Caki2 (cell line): Measurements from ENCODE around the gene ARHGEF7. TPM values are rescaled to one million over a fixed set of nuclear protein-coding genes. Genes with fewer than 3 reads are reported as not detected.
"Not testable (repeated sequence)": the region's sequence is repeated elsewhere in the genome, so short reads cannot be mapped to it uniquely, and the experiment has no call there.

Experiments used
- DNase-seq: peaks from one replicate; pipeline ENCODE4 v3.0.0-alpha.2; 2015; ENCODE audit warnings: low read depth
- in situ Hi-C: cut with HindIII; loops from 2 replicates; pipeline ENCODE4 v1.10.0; 2016; ENCODE audit warnings: low sequenced_read_pairs, low pct_unique_long_range_greater_than_20kb, mixed read lengths
- total RNA-seq: library from RNA; depleted of rRNA; stranded (reverse); fragments of >200 nt; shearing (Covaris generic); gene quantifications from 2 replicates; pipeline ENCODE4 v1.2.3, GENCODE V29; 2014; ENCODE audit warnings: low replicate concordance

The ARHGEF7 gene
- total RNA-seq, 1 experiment from 2014 or later, result 7.6 TPM

GRCh38 chr13:111179908-111180760 lies 65.0 kb downstream of the ARHGEF7 start:
- in situ Hi-C loops, result no loop called here
- no peak for DNase-seq

- in situ Hi-C loops, result no loop called here
- DNase-seq, result no peak
Observed at GRCh38 chr13:111181977-111182376, 66.9 kb downstream of the ARHGEF7 start.

GRCh38 chr13:111183087-111183645 lies 68.1 kb downstream of the ARHGEF7 start:
- no peak for DNase-seq
- in situ Hi-C loops, result no loop called here

- in situ Hi-C loops, result no loop called here
- DNase-seq, result no peak
Observed at GRCh38 chr13:111183959-111184358, 68.8 kb downstream of the ARHGEF7 start.

- in situ Hi-C loops, result no loop called here
- no peak for DNase-seq
Observed at GRCh38 chr13:111184458-111185401, 69.6 kb downstream of the ARHGEF7 start.

- no peak for DNase-seq
- in situ Hi-C loops, result no loop called here
Observed at GRCh38 chr13:111186305-111186935, 71.3 kb downstream of the ARHGEF7 start.

GRCh38 chr13:111187960-111188541 lies 72.9 kb downstream of the ARHGEF7 start:
- in situ Hi-C loops, result no loop called here
- DNase-seq, result peak; percentile 8

GRCh38 chr13:111189064-111189505 lies 74.0 kb downstream of the ARHGEF7 start:
- in situ Hi-C loops, DNase-seq: not testable (repeated sequence)

GRCh38 chr13:111189516-111189915 lies 74.4 kb downstream of the ARHGEF7 start:
- in situ Hi-C loops, DNase-seq: not testable (repeated sequence)

GRCh38 chr13:111193223-111193622 lies 78.1 kb downstream of the ARHGEF7 start:
- in situ Hi-C loops, DNase-seq: not testable (repeated sequence)

GRCh38 chr13:111194651-111195050 lies 79.5 kb downstream of the ARHGEF7 start:
- DNase-seq, in situ Hi-C loops: not testable (repeated sequence)

- DNase-seq, in situ Hi-C loops: not testable (repeated sequence)
Observed at GRCh38 chr13:111198732-111199378, 83.7 kb downstream of the ARHGEF7 start.

GRCh38 chr13:111201304-111201940 lies 86.3 kb downstream of the ARHGEF7 start:
- DNase-seq, result no peak
- in situ Hi-C loops, result no loop called here

- no peak for DNase-seq
- in situ Hi-C loops, result no loop called here
Observed at GRCh38 chr13:111202156-111202621, 87.1 kb downstream of the ARHGEF7 start.

GRCh38 chr13:111202745-111203144 lies 87.6 kb downstream of the ARHGEF7 start:
- in situ Hi-C loops, result no loop called here
- no peak for DNase-seq

GRCh38 chr13:111203736-111204389 lies 88.8 kb downstream of the ARHGEF7 start:
- DNase-seq, result no peak
- in situ Hi-C loops, result no loop called here
